CD14-positive monocyte (primary cell): ENCODE data around the gene DCP1B. TPM values are rescaled to one million over a fixed set of nuclear protein-coding genes. Genes with fewer than 3 reads are reported as not detected.

Experiments
- DNase-seq, 3 donors: peaks; one replicate each; pipeline ENCODE4 v3.0.0-alpha.2; 2011 to 2022
- H2AFZ ChIP-seq: 2 replicates; pipeline ENCODE4 v1.6.0; 2012; ENCODE audit warnings: mild to moderate bottlenecking, low read depth, low read length, inconsistent platforms; ENCODE audit not compliant: insufficient read depth, poor library complexity, severe bottlenecking
- H3K27ac ChIP-seq, 2 donors: 1 replicate in 1 of 2; 2 replicates in 1 of 2; pipeline ENCODE4 v1.5.1; 2012 to 2013; ENCODE audit warnings: low read length in 2 of 2, control low read depth in 1 of 2, inconsistent platforms in 1 of 2, low read depth in 1 of 2, mild to moderate bottlenecking in 1 of 2
- H3K27me3 ChIP-seq, 2 donors: one replicate each; pipeline versions ENCODE4 v1.6.0 to v1.6.1; 2011 to 2013; ENCODE audit warnings: low read length in 2 of 2; ENCODE audit not compliant: control insufficient read depth in 2 of 2, insufficient read depth in 2 of 2
- H3K36me3 ChIP-seq, 2 donors: replicated peaks in 1 of 2; 1 replicate in 1 of 2; 2 replicates in 1 of 2; pipeline versions ENCODE4 v1.5.1 to v1.6.1; 2012 to 2013; ENCODE audit warnings: low read length in 2 of 2, control low read depth in 1 of 2, inconsistent platforms in 1 of 2, mild to moderate bottlenecking in 1 of 2; ENCODE audit not compliant: insufficient read depth in 2 of 2, control insufficient read depth in 1 of 2
- H3K4me1 ChIP-seq, 2 donors: 1 replicate in 1 of 2; 2 replicates in 1 of 2; pipeline versions ENCODE4 v1.5.1 to v1.6.1; 2012 to 2013; ENCODE audit warnings: low read length in 2 of 2, control low read depth in 1 of 2, inconsistent platforms in 1 of 2, mild to moderate bottlenecking in 1 of 2, moderate library complexity in 1 of 2; ENCODE audit not compliant: insufficient read depth in 2 of 2, control insufficient read depth in 1 of 2
- H3K4me2 ChIP-seq: replicated peaks from 2 replicates; pipeline ENCODE3; 2012; ENCODE audit warnings: low read length, moderate library complexity, mild to moderate bottlenecking; ENCODE audit not compliant: poor library complexity, severe bottlenecking; ENCODE audit errors: extremely low read depth
- H3K4me3 ChIP-seq, 3 experiments: fragments of 200-600 bp in 1 of 3; sonication (generic) in 1 of 3; replicated peaks in 1 of 3; 1 replicate in 2 of 3; 2 replicates in 1 of 3; pipeline ENCODE4 v1.5.1; 2011 to 2013; ENCODE audit warnings: low read length in 3 of 3, mild to moderate bottlenecking in 3 of 3, control low read depth in 2 of 3, low read depth in 2 of 3, inconsistent platforms in 1 of 3, moderate library complexity in 1 of 3
- H3K79me2 ChIP-seq: 2 replicates; pipeline ENCODE4 v1.6.0; 2012; ENCODE audit warnings: mild to moderate bottlenecking, control low read depth, inconsistent platforms, low read length, moderate library complexity; ENCODE audit not compliant: insufficient read depth
- H3K9ac ChIP-seq: 2 replicates; pipeline ENCODE4 v1.6.0; 2017; ENCODE audit warnings: low read length, mild to moderate bottlenecking; ENCODE audit not compliant: insufficient read depth, poor library complexity, severe bottlenecking
- H3K9me3 ChIP-seq, 2 donors: replicated peaks in 1 of 2; 1 replicate in 1 of 2; 2 replicates in 1 of 2; pipeline versions ENCODE4 v1.5.1 to v1.6.1; 2012 to 2013; ENCODE audit warnings: low read length in 2 of 2, control low read depth in 1 of 2; ENCODE audit not compliant: control insufficient read depth in 1 of 2, insufficient read depth in 1 of 2
- H4K20me1 ChIP-seq: 2 replicates; pipeline ENCODE4 v1.6.0; 2012; ENCODE audit warnings: mild to moderate bottlenecking, low read length, control low read depth, moderate library complexity; ENCODE audit not compliant: insufficient read depth
- H3K27ac Mint-ChIP-seq, 7 donors: one replicate each; pipeline ENCODE4 v1.8.0; 2020; ENCODE audit warnings: mild to moderate bottlenecking in 7 of 7, mixed read lengths in 7 of 7, moderate library complexity in 6 of 7, inconsistent platforms in 2 of 7
- H3K27me3 Mint-ChIP-seq, 3 donors: one replicate each; pipeline ENCODE4 v1.8.0; 2021 to 2022; ENCODE audit warnings: low read depth in 3 of 3, mild to moderate bottlenecking in 3 of 3, mixed read lengths in 3 of 3, moderate library complexity in 3 of 3, inconsistent platforms in 1 of 3
- H3K36me3 Mint-ChIP-seq, 2 donors: one replicate each; pipeline ENCODE4 v1.8.0; 2020; ENCODE audit warnings: mixed read lengths in 2 of 2, inconsistent platforms in 1 of 2, mild to moderate bottlenecking in 1 of 2
- H3K4me1 Mint-ChIP-seq: one replicate; pipeline ENCODE4 v1.8.0; 2020; ENCODE audit warnings: mild to moderate bottlenecking, mixed read lengths
- H3K4me3 Mint-ChIP-seq, 2 donors: one replicate each; pipeline ENCODE4 v1.8.0; 2020; ENCODE audit warnings: mild to moderate bottlenecking in 2 of 2, mixed read lengths in 2 of 2, moderate library complexity in 1 of 2
- H3K9me3 Mint-ChIP-seq, 7 donors: one replicate each; pipeline ENCODE4 v1.8.0; 2020 to 2022; ENCODE audit warnings: mixed read lengths in 7 of 7, mild to moderate bottlenecking in 6 of 7, moderate library complexity in 6 of 7, inconsistent platforms in 2 of 7
- WGBS: methylation state at CpG from one replicate; pipeline ENCODE4 v1.1.5; 2013; ENCODE audit warnings: missing lambda C conversion rate; ENCODE audit not compliant: insufficient coverage; 5-methylcytosine and 5-hydroxymethylcytosine counted together
- intact Hi-C, 2 donors: fragments of 100-400 bp; cut with micrococcal nuclease; formaldehyde crosslinking; loops; one replicate each; pipeline versions ENCODE4 v1.15.0 to v1.15.1; 2023
- polyA plus RNA-seq, 3 donors: library from polyadenylated mRNA; depleted of rRNA in 1 of 3; unstranded in 2 of 3; stranded (reverse) in 1 of 3; fragments of 300-500 nt in 2 of 3; fragments of >200 nt in 1 of 3; fragmentation: Illumina TruSeq in 2 of 3; gene quantifications; 1 replicate in 2 of 3; 2 replicates in 1 of 3; pipeline ENCODE4 v1.2.3, GENCODE V29; 2012 to 2021
- TF ChIP-seq, protein P1 (sequence below): fragments of 200-600 bp; IDR thresholded peaks from one replicate; pipeline ENCODE4 v1.8.0; 2022; ENCODE audit warnings: antibody characterized with exemption, mild to moderate bottlenecking

Gene DCP1B
- polyA plus RNA-seq, 3 donors, result 3.6 to 5.1 (median 4.9) TPM

- intact Hi-C loops, result no loop called here
- Mint-ChIP-seq H3K27ac (no peak overlapping the region), H3K4me3 (no peak overlapping the region), H3K27me3 (peaks cover 7 to 9% (median 7%) of the 10 kb centered on the region in 3 donors), H3K9me3 (peaks cover 0 to 5% (median 2%) of the 10 kb centered on the region in 7 donors), H3K4me1 (no peaks in the 10 kb centered on the region), H3K36me3 (no peaks in the 10 kb centered on the region)
- no peaks in the 10 kb centered on the region for H3K36me3 ChIP-seq
- no peak overlapping the region for H3K4me3 ChIP-seq
- no peaks in the 10 kb centered on the region for H4K20me1 ChIP-seq
- H3K4me1 ChIP-seq, result no peaks in the 10 kb centered on the region
- WGBS, result no CpG with 5 or more reads among the region's 4 CpGs
- H3K4me2 ChIP-seq, result no peak overlapping the region
- no peak for DNase-seq
- H3K27me3 ChIP-seq, result no peaks in the 10 kb centered on the region
- no peak overlapping the region for H2AFZ ChIP-seq
- H3K9ac ChIP-seq, result no peak overlapping the region
- TF ChIP-seq, protein P1, sequence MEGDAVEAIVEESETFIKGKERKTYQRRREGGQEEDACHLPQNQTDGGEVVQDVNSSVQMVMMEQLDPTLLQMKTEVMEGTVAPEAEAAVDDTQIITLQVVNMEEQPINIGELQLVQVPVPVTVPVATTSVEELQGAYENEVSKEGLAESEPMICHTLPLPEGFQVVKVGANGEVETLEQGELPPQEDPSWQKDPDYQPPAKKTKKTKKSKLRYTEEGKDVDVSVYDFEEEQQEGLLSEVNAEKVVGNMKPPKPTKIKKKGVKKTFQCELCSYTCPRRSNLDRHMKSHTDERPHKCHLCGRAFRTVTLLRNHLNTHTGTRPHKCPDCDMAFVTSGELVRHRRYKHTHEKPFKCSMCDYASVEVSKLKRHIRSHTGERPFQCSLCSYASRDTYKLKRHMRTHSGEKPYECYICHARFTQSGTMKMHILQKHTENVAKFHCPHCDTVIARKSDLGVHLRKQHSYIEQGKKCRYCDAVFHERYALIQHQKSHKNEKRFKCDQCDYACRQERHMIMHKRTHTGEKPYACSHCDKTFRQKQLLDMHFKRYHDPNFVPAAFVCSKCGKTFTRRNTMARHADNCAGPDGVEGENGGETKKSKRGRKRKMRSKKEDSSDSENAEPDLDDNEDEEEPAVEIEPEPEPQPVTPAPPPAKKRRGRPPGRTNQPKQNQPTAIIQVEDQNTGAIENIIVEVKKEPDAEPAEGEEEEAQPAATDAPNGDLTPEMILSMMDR, result no peak
- peaks cover 0 to 4% of the 10 kb centered on the region in 2 donors for H3K9me3 ChIP-seq
- H3K27ac ChIP-seq, result no peak overlapping the region
- no peaks in the 10 kb centered on the region for H3K79me2 ChIP-seq
Observed at GRCh38 chr12:2027351-2027750, 23.1 kb upstream of the DCP1B start.

- intact Hi-C loops, result no loop called here
- no peak overlapping the region for H3K4me3 Mint-ChIP-seq
- no peak for DNase-seq
- H3K27me3 Mint-ChIP-seq, result peaks cover 4 to 7% (median 6%) of the 10 kb centered on the region in 3 donors
- Histone ChIP-seq H3K9ac (no peak overlapping the region), H3K9me3 (peaks cover 0 to 4% of the 10 kb centered on the region in 2 donors), H3K4me3 (no peak overlapping the region), H3K4me1 (no peaks in the 10 kb centered on the region), H4K20me1 (no peaks in the 10 kb centered on the region), H3K36me3 (no peaks in the 10 kb centered on the region), H3K79me2 (no peaks in the 10 kb centered on the region), H3K27me3 (peaks cover 0 to 3% of the 10 kb centered on the region in 2 donors), H3K4me2 (no peak overlapping the region), H3K27ac (no peak overlapping the region), H2AFZ (no peak overlapping the region)
- 33% methylated on average over 3 of the region's 3 CpGs for WGBS
- H3K9me3 Mint-ChIP-seq, result peaks cover 0 to 7% (median 3%) of the 10 kb centered on the region in 7 donors
- no peak overlapping the region for H3K27ac Mint-ChIP-seq
- TF ChIP-seq, protein P1, result no peak
- no peaks in the 10 kb centered on the region for H3K4me1 Mint-ChIP-seq
- no peaks in the 10 kb centered on the region for H3K36me3 Mint-ChIP-seq
Observed at GRCh38 chr12:2023365-2023764, 19.1 kb upstream of the DCP1B start.
